GM18502 (cell line): Measurements from ENCODE around the gene RGS13.

Experiments used
- ATAC-seq: cut with Tn5 transposase; IDR thresholded peaks from one replicate; pipeline ENCODE4 v1.9.1; 2021; ENCODE audit warnings: mild to moderate bottlenecking; ENCODE audit not compliant: unreplicated experiment, poor library complexity

Gene RGS13

DNA sequence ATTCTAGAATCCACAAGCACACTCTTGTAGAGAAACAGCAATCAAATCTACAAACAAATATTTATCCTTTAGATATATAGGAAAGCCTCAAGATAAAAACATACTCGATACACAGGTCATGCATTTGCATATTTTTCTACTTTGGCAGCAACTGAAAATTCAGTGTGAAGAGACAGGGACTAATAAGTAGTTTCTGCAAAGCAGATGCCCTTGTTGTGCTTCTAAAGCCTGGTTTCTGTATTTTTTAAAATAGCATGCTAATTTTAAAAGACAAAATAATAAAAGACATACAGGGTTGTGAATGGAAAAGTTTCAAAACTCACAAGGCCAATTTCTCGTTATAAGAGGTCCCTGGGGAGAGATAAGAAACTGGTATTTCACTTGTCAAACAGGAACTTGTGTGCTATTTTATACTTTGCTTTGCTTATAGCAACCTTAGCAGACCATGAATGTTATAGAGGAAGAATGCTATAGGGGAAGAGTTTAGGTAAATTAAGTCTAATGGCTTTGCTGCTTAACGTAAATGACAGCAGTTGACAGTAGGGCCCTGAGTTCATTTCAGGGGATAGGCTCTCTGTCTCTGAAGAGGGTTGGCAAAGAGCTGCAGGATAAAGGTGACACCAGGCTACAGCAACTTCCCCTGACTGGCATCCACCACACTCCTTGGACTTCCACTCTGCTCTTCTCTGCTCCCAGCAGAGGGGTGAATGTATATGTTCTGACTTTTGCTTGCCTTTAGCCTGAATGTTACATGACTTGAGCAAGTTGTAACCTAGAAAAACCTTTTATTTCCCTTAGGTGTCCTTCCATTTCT lies 9.4 kb upstream of the RGS13 start:
- ATAC-seq = peak; percentile 89

DNA sequence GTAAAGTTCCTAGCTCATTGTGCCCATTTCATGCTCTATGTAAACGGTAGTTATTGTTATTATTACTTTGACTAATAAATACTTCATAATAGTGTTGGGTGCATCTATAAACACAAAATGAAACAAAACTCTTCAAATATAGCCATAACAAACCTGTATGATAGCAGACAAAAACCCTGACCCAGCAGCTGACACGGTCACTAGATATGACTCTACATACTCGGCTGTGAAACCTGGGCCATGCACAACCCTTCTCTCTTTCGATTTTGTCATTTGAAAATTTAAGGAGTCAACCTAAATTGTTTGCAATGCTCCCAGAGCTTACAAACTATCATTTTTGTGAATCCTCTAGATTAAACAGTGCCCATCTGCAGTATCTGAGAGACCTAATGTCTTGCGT lies 8.0 kb upstream of the RGS13 start:
- ATAC-seq = no peak

DNA sequence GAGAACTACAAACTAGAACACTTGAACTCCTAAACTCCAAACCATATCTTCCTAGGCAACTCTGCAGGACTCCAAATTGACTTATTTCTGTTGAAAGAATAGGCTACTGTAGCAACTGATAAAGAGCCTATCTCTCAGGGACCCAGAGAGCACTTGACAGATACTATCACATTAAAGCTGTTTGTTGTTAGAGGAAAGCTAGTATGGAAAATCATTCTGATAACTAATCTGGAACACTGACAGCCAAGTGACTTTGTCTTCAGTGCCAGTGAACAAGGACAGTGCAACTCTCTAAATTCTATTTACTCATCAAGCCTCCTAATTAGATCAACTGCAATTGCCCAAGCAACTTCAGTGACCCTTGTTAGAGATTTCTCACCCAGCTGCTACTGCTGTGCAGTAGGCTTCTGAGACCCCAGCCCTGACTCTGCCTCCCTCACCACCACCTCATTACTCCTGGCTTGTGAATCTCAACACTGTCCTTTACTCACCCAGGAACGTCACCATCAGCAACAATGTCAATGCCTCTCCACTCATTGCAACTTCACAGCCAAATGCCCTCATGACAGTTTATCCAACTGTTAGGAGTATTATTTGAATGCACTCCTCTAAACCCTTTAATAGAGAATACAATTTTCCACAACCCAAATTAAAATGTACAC lies 7.4 kb upstream of the RGS13 start:
- ATAC-seq = no peak

DNA sequence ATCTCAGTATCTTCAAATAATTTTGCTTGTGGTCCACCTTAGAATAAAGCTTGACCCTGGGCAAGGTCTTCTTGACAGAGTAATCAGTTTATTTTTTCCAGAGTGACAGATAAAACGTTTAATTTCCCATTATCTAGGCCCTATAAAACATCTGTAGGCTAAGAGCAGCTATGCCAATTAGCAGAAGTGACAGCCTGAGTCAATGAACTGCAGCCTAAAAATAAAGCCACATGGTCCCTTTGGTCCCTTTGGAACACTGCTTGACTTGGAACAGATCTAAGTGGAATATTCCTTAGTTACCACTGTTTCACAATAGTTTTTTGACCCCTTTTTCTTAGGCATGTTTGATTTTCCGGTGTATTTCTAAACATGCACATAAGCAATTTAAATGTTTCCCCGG lies 6.3 kb upstream of the RGS13 start:
- no peak for ATAC-seq

DNA sequence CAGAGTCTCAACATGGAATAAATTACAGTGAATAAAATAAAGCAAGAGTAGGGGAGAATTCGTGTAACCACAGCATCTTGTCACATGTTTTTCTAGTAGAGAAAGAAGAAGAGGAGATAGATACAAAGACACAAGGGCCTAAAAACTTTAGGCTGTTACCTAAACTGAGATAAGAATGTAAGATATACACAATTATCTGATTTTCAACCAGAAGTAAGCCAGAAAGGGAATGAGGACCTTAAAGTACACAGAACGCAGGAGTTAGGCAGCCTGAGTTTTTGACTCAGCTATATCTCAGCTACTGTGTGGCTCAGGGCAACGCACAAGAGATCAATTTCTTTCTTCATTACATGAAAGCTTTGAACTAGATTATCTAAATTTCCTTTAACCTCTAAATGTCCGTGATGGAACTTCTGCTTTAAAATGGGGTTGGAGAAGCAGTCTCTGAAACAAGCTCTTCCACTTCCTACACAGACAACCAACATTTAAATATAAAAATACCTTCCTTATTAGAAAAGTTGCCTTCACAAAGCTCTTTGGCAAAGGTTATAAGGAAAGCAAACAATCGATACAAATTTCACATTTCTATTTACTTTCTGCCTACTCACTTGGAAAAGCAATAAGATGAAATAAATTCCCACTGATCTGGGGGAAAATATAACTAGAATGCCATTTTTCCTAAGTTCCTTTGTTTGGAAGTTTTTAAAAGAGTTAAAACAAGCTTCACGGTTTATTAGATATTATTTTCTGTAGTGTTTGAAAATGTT lies 5.2 kb upstream of the RGS13 start:
- no peak for ATAC-seq

DNA sequence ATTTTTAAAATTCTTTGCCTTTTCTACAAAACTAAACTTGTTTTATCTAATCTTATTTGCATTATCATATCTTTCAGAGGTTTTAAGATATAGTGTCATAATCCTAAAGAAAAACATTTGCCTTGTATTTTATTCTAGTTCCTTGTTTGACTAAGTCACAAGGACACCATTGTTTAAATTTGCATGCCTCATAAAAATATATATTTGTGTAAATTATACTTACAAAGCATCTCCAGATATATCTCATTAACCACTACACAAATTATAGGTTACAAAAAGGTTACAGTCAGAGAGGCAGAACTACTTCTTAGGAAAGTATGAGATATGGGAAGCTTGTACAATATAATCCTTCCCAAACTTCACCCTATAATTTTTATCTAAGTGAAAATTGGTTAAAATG lies 4.2 kb upstream of the RGS13 start:
- ATAC-seq = no peak

DNA sequence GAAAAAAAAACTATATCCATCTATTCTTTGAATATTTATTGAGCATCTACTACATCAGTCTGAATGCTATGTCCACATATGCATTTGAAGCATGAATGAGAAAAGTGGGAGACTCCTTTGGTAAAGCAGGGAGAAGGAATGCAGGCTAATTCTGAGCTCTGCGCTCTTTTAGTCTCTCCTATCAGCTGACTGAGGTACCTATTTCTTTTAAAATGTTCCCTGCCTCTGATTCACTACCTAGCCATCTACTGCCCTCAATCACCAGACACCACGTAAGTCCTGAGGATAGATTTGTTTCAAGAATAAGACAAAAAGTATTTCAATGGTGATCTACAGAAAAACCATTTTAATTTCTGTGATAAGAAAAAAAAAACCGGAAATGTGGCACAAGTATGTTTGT lies 3.8 kb upstream of the RGS13 start:
- no peak for ATAC-seq

DNA sequence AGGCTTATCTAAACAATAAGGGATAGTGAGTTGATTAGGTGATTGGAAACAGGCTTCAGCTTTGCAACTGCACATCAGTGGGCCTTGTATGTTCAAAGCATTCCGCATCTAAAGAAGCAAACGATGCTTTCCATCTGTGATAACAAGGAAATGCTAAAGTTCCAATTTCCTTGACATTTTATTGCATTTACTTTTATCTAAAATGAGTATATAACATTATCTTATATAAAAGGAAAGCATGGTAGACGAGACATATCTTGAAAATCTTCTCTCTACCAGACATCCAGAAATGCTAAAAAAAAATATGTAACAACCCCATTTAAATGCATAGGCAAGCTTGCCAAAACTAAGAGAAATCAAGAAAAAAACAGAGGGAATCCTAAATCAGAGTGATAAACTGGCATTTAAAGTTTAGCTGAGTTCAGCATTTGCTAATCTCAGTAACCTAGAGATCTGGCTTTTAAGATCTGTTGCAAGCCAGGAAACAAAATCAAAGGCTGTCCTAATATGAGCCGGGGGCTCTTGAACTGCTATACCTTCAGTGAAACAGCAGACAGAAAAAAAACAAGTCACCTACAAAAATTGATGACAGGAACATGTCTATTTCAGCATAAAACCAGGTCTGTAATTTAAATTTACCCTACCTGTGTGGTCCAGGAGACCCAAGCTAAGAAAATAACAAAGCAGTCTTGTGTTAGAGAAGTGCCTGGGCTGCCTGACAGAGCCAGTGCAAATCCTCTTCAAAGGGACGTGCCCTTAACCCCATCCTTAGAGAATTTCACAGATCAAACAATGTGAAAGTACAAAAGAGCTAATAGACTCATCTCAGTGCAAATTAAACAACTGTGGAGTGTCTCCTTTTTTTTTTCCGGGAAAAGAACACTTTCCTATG lies 3.1 kb upstream of the RGS13 start:
- no peak for ATAC-seq

DNA sequence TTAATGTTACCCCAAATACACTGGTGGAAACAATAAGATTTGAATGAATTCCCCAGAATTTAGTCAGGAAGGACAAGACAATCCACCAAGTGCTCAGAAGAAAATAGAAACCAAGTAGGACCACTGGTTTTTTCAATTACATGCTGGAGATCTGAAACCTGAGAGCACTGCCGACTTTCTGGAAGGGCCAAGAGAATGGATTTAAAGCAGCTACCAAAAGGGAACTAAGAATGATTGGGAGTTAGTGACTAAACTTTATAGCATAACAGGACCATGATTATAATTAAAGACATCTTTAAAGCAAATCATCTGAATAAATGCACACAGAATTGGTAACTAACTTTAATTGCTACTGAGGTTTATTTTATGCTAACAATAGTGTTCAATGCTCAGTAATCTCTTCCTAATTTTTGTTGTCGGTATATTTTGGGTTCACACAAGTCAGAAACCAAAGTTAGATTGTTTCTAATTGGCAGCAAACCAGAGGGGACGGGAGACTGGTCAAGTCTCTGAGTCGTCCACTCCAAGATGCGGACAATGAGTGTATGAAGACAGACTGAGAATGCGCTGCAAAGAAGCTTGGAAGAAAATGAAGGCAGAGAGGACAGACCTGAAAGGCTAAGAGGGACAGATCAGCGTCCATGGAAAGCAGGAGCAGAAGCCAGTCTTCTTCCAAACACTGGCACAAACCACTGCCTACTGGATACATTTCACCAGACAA lies 2.3 kb upstream of the RGS13 start:
- ATAC-seq = no peak

DNA sequence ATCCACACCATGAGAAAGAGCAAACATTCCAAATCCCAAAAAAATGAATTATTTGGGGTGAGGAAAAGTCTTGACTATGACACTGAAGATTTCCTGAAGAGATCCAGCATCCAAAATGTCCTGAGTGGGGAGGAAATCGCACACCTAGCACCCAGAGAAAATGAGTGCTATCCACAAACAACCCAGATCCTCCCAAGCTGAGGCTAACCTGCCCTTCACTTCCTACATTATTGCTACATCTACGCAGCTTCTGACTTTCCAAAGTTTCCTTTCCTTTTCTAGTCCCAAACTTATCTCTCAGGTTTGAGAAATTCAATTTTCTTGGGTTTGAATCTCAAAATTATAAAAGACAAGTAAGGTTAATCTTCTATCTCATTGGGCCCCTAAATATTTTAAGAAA lies 906 bp upstream of the RGS13 start:
- ATAC-seq = no peak

DNA sequence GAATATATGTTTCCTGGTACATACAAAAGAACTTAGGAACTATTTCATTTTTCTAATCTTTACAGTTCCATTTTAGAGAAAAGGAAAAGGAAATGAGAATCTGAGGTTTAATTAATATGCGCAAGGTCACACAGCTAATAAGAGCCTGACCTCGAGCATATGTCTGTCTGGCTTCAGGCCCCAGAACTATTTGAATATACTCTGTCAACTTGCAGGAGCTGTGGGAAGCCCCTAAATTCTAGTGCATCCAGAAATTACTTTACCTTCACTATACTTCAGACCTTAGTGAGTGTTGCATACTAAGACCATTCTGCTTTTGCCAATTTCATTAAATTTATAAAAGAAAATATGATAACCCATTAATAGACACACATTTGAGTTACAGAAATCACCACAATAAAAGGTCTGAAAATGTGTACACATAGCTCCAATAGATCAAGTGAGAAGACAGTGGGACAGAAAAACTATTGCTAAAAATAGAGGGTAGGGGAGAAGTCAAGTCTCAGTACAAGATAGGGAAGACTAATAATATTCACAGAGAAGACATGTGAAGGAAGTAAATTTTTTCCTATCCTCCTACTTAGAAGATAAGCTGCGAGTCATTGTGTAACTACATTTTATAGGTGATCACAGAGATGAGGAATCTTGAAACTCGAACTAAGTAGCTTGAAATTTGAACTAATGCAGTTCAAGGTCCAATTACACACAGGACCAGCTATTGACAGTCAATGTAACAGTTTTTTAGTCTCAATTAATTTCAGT lies 3.8 kb downstream of the RGS13 start:
- ATAC-seq = peak; percentile 94

DNA sequence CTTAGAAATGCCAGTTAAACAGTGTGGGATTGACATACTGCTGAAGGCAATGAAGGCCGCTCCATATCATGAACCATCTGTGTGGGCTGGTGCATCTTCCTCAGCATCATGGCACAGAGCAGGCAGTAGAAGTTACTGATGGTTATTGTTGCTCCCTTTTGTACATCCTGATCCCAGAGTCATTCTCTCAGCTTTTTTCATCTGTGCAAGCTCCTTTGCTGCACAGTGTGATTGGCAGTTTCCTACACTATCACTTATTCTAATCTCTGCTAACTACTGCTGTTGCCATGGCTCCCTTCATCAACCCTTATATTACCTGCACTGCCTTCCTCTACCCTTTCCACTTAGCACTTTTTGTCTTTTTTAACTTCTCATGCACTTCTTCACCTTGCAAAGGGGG lies 16.2 kb downstream of the RGS13 start:
- ATAC-seq = no peak

DNA sequence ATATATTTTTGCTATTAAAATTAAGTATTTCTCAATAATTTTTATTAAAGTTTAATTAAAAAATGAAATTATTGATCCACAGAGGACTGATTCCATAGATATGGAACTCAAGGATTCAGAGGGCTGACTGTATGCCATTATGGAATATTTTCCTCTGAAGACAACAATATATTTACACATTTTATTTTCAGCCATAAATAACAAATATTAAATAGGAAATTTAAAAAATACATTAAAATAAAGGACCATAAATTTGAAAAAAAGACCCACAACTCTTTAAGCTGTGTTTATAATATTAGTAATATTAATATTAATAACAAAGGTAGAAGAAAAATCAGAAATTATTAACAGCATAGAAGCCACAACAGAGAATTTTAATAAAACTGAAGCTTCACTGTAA lies 18.2 kb downstream of the RGS13 start:
- ATAC-seq = no peak

DNA sequence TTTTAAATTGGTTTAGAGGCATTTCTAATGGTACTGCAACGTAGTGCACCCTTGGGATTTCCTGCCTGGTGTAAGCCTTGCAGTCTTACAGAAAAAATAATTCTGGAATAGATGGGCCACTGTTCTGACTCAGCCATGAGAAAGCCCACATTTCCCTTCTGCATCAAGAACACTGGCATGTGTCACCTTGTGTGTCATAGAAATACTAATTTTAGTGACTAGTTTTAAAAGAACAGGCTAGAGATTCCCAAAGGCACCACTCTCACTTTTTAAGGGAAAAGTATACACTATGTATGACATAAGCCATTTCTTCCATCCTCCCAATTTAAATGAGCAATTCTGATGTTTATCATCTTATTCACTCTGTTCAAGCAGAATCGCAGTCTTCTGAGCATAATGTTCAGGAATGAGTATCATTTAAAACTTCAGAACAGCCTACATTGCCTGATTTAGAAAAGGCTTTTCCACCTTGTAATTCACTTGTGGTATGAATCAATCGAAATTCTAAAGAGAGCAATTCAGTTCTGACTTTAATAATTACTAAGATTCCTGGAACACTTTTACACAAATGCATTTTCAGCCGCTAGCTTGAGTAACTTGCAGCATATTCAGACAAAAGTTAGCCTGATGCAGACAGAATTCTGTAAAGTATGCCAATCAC lies 18.8 kb downstream of the RGS13 start:
- ATAC-seq = no peak

DNA sequence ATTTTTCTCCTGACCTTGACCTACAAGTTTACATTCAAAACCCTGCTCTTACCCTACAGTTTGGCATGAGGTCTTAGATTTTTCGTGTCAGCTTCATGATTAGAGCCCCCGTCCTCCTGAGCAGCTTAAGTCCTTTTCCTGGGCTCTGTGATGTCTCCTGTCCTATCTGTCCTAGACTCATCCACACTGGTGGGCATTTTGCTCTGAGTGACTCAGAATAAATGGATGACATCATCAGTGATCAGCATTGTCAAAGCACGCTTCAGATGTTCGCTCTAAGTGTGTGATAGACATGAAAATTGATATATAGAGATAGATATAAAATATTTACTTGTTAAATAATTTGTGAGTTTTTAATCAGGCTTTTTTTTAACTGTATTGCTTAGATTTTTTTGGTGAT lies 21.8 kb downstream of the RGS13 start:
- ATAC-seq = no peak

DNA sequence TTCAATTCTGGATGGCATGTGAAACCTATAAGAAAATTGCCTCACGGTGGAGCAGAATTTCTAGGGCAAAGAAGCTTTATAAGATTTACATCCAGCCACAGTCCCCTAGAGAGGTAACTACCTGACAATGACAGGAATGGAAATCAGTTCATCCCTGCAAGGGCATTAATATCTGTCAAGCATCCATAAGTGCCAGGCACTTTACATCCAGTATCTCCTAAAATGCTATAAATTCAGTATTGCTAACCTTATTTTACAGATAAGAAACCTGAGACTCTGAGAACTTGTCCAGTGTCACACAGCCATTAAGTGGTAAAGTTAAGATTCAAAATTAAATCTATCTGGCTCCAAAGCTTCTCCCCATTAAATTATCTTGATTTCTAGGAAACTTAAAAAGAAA lies 22.3 kb downstream of the RGS13 start:
- no peak for ATAC-seq

DNA sequence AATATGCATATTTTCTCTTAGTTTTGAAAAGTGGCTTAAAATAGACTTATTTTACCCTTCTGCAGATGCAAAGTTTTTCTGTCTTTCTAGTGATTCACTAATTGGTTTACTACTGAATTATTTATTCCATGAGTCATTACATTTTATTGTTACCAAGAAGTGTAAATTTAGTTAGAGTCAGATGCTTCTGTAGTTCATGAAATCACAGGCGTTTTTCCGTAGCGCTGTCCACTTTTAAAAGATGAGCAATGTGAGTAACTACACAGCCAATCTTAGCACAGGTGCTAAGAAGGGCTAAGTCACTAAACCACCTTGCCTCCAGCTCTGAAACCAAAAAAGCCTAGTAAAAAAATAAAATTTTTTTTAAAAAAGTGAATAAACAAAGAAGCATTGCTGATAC lies 24.7 kb downstream of the RGS13 start:
- ATAC-seq = no peak

DNA sequence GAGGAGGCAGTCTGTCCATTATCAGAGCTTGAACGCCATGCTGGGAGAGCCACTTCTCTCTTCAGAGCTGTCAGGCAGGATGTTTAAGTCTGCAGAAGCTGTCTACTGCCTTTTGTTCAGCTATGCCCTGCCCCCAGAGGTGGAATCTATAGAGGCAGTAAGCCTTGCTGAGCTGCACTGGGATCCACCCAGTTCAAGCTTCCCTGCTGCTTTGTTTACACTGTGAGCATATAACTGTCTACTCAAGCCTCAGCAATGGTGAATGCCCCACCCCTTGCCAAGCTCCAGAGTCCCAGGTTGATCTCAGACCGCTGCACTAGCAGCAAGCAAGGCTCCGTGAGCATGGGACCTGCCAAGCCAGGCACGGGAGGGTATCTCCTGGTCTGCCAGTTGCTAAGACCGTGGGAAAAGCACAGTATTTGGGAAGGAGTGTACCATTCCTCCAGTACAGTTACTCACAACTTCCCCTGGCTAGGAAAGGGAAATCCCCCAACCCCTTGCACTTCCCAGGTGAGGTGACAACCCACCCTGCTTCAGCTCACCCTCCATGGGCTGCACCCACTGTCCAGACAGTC lies 32.5 kb downstream of the RGS13 start:
- no peak for ATAC-seq
